Stimulated activated CD4-positive, alpha-beta T cell treated with anti-CD3 and anti-CD28 coated beads, Interleukin-1b, Interleukin-23, amount 100 ng/mL, for 4 hours (primary cell): Measurements from ENCODE around the gene SELENOO.
"Not testable (repeated sequence)": the region's sequence is repeated elsewhere in the genome, so short reads cannot be mapped to it uniquely, and the experiment has no call there.

Source experiments
- DNase-seq, 2 donors: peaks; one replicate each; pipeline ENCODE4 v3.0.0-alpha.2; 2020; ENCODE audit warnings: low read depth in 2 of 2

SELENOO gene

GRCh38 chr22:50200461-50201190, at the start of gene SELENOO:
TSS of gene SELENOO (plus strand) at chr22:50201011. CDS start at chr22:50201037, 26 bp downstream.
- DNase-seq, result peak; percentile 80 to 93

- DNase-seq, result no peak
Observed at GRCh38 chr22:50151571-50152537, 49.0 kb upstream of the SELENOO start.

- no peak for DNase-seq
Observed at GRCh38 chr22:50153056-50153755, 47.6 kb upstream of the SELENOO start.

GRCh38 chr22:50153756-50154140, 47.1 kb upstream of the SELENOO start:
- DNase-seq, result no peak

GRCh38 chr22:50157709-50158375, 43.0 kb upstream of the SELENOO start:
- DNase-seq, result no peak

- no peak for DNase-seq
Observed at GRCh38 chr22:50160947-50161346, 39.9 kb upstream of the SELENOO start.

- DNase-seq, result no peak
Observed at GRCh38 chr22:50161508-50162390, 39.1 kb upstream of the SELENOO start.

- DNase-seq, result no peak
Observed at GRCh38 chr22:50162391-50162956, 38.3 kb upstream of the SELENOO start.

- no peak for DNase-seq
Observed at GRCh38 chr22:50165436-50166123, 35.2 kb upstream of the SELENOO start.

- no peak for DNase-seq
Observed at GRCh38 chr22:50167689-50168489, 32.9 kb upstream of the SELENOO start.

GRCh38 chr22:50168490-50169180, 32.2 kb upstream of the SELENOO start:
- not testable (repeated sequence) for DNase-seq

GRCh38 chr22:50169181-50169759, 31.5 kb upstream of the SELENOO start:
- DNase-seq, result no peak

- peak in 1 of 2 donors; percentile 67 for DNase-seq
Observed at GRCh38 chr22:50169774-50170341, 31.0 kb upstream of the SELENOO start.

- no peak for DNase-seq
Observed at GRCh38 chr22:50170453-50171318, 30.1 kb upstream of the SELENOO start, which contains the start of gene PANX2. TSS of gene PANX2 (plus strand) at chr22:50170731. CDS start at chr22:50170731, 0 bp downstream.

- DNase-seq, result no peak
Observed at GRCh38 chr22:50171319-50171964, 29.4 kb upstream of the SELENOO start.

- DNase-seq, result no peak
Observed at GRCh38 chr22:50171965-50172421, 28.8 kb upstream of the SELENOO start.
